ENCODE data around the gene AQR.

Gene AQR

DNA sequence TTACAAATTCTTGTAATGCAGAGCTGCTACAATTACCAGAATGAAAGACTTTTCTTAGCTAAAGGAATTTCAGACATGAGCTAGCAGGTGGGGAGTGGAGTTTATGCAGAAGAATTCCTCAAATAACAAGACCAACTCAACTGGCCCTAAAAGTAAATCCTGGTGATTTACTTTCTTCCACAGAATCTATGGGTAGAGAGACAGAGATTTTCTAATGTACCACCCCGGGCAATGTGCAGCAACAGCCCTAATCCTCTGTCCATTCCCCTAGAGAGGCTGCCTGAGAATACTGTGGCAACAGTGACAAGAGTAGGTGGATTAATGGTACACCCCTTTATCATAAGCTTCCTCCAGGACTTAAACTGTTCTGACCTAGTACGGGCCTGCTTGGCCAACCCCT, 55.2 kb downstream of the AQR start:
- no peak for TF ChIP-seq EZH2 (IDR thresholded peaks at IDR 0.05; ENCODE audit: borderline replicate concordance, low read depth, low read length, severe bottlenecking)
- TF ChIP-seq, protein P1, sequence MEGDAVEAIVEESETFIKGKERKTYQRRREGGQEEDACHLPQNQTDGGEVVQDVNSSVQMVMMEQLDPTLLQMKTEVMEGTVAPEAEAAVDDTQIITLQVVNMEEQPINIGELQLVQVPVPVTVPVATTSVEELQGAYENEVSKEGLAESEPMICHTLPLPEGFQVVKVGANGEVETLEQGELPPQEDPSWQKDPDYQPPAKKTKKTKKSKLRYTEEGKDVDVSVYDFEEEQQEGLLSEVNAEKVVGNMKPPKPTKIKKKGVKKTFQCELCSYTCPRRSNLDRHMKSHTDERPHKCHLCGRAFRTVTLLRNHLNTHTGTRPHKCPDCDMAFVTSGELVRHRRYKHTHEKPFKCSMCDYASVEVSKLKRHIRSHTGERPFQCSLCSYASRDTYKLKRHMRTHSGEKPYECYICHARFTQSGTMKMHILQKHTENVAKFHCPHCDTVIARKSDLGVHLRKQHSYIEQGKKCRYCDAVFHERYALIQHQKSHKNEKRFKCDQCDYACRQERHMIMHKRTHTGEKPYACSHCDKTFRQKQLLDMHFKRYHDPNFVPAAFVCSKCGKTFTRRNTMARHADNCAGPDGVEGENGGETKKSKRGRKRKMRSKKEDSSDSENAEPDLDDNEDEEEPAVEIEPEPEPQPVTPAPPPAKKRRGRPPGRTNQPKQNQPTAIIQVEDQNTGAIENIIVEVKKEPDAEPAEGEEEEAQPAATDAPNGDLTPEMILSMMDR (IDR thresholded peaks at IDR 0.05; ENCODE audit: borderline replicate concordance, extremely low read depth, low read length, poor library complexity, severe bottlenecking) = no peak
- no peak for ATAC-seq (ENCODE audit: insufficient read depth, low read depth)
- peaks cover 81% of the 10 kb centered on the region for H3K36me3 ChIP-seq (ENCODE audit: insufficient read depth, low read length)

GRCh38 chr15:34905047-34905446, 64.5 kb downstream of the AQR start:
- H3K9ac ChIP-seq (ENCODE audit: low read depth, low read length) = no peak overlapping the region

More for the DNA sequence above, 55.2 kb downstream of the AQR start:
- no peak for DNase-seq
- no peaks in the 10 kb centered on the region for H4K20me1 ChIP-seq (ENCODE audit: insufficient read depth, low read length)
- no peaks in the 10 kb centered on the region for H3K4me1 ChIP-seq (ENCODE audit: insufficient read depth, low read length)
- no peaks in the 10 kb centered on the region for H3K9me3 ChIP-seq (ENCODE audit: insufficient read depth, low read length, severe bottlenecking)
- no peak overlapping the region for H3K27ac ChIP-seq (ENCODE audit: low read length)
- no peak overlapping the region for H3K9ac ChIP-seq (ENCODE audit: low read depth, low read length)
- H3K79me2 ChIP-seq (ENCODE audit: insufficient read depth, low read length) = no peaks in the 10 kb centered on the region
- H3K4me2 ChIP-seq (ENCODE audit: insufficient read depth, low read length) = no peak overlapping the region
- H3K27me3 ChIP-seq (ENCODE audit: insufficient read depth, low read length, poor library complexity) = no peaks in the 10 kb centered on the region
- H3K4me3 ChIP-seq (ENCODE audit: low read depth in 1 of 2, low read length in 2 of 2) = no peak overlapping the region
- H2AFZ ChIP-seq (ENCODE audit: low read depth, low read length) = no peak overlapping the region

GRCh38 chr15:34904527-34904926, 65.0 kb downstream of the AQR start:
- no peaks in the 10 kb centered on the region for H3K9me3 ChIP-seq (ENCODE audit: insufficient read depth, low read length, severe bottlenecking)
- no peaks in the 10 kb centered on the region for H4K20me1 ChIP-seq (ENCODE audit: insufficient read depth, low read length)
- no peaks in the 10 kb centered on the region for H3K27me3 ChIP-seq (ENCODE audit: insufficient read depth, low read length, poor library complexity)
- H3K4me3 ChIP-seq (ENCODE audit: low read depth in 1 of 2, low read length in 2 of 2) = no peak overlapping the region
- H3K9ac ChIP-seq (ENCODE audit: low read depth, low read length) = no peak overlapping the region
- DNase-seq (no peak), ATAC-seq (ENCODE audit: insufficient read depth, low read depth) (no peak)
- H3K36me3 ChIP-seq (ENCODE audit: insufficient read depth, low read length) = peaks cover 71% of the 10 kb centered on the region
- TF ChIP-seq EZH2 (IDR thresholded peaks at IDR 0.05; ENCODE audit: borderline replicate concordance, low read depth, low read length, severe bottlenecking) = no peak
- TF ChIP-seq, protein P1 (IDR thresholded peaks at IDR 0.05; ENCODE audit: borderline replicate concordance, extremely low read depth, low read length, poor library complexity, severe bottlenecking) = no peak
- no peak overlapping the region for H3K27ac ChIP-seq (ENCODE audit: low read length)
- H3K79me2 ChIP-seq (ENCODE audit: insufficient read depth, low read length) = no peaks in the 10 kb centered on the region
- H3K4me2 ChIP-seq (ENCODE audit: insufficient read depth, low read length) = no peak overlapping the region
- no peak overlapping the region for H2AFZ ChIP-seq (ENCODE audit: low read depth, low read length)
- no peaks in the 10 kb centered on the region for H3K4me1 ChIP-seq (ENCODE audit: insufficient read depth, low read length)

More at GRCh38 chr15:34905047-34905446, 64.5 kb downstream of the AQR start:
- H4K20me1 ChIP-seq (ENCODE audit: insufficient read depth, low read length) = no peaks in the 10 kb centered on the region
- H3K4me2 ChIP-seq (ENCODE audit: insufficient read depth, low read length) = no peak overlapping the region
- H2AFZ ChIP-seq (ENCODE audit: low read depth, low read length) = no peak overlapping the region
- no peaks in the 10 kb centered on the region for H3K79me2 ChIP-seq (ENCODE audit: insufficient read depth, low read length)
- ATAC-seq (ENCODE audit: insufficient read depth, low read depth) (no peak), DNase-seq (no peak)
- no peak overlapping the region for H3K4me3 ChIP-seq (ENCODE audit: low read depth in 1 of 2, low read length in 2 of 2)
- H3K4me1 ChIP-seq (ENCODE audit: insufficient read depth, low read length) = no peaks in the 10 kb centered on the region
- H3K9me3 ChIP-seq (ENCODE audit: insufficient read depth, low read length, severe bottlenecking) = no peaks in the 10 kb centered on the region
- no peak overlapping the region for H3K27ac ChIP-seq (ENCODE audit: low read length)
- peaks cover 73% of the 10 kb centered on the region for H3K36me3 ChIP-seq (ENCODE audit: insufficient read depth, low read length)
- TF ChIP-seq, protein P1 (IDR thresholded peaks at IDR 0.05; ENCODE audit: borderline replicate concordance, extremely low read depth, low read length, poor library complexity, severe bottlenecking) = no peak
- TF ChIP-seq EZH2 (IDR thresholded peaks at IDR 0.05; ENCODE audit: borderline replicate concordance, low read depth, low read length, severe bottlenecking) = no peak
- no peaks in the 10 kb centered on the region for H3K27me3 ChIP-seq (ENCODE audit: insufficient read depth, low read length, poor library complexity)

- H3K36me3 ChIP-seq (ENCODE audit: insufficient read depth, low read length) = peaks cover 48% of the 10 kb centered on the region
- H3K27me3 ChIP-seq (ENCODE audit: insufficient read depth, low read length, poor library complexity) = no peaks in the 10 kb centered on the region
- H3K4me1 ChIP-seq (ENCODE audit: insufficient read depth, low read length) = no peaks in the 10 kb centered on the region
- no peak overlapping the region for H3K4me3 ChIP-seq (ENCODE audit: low read depth in 1 of 2, low read length in 2 of 2)
- H3K27ac ChIP-seq (ENCODE audit: low read length) = no peak overlapping the region
- no peaks in the 10 kb centered on the region for H3K79me2 ChIP-seq (ENCODE audit: insufficient read depth, low read length)
- H3K4me2 ChIP-seq (ENCODE audit: insufficient read depth, low read length) = no peak overlapping the region
- no peaks in the 10 kb centered on the region for H4K20me1 ChIP-seq (ENCODE audit: insufficient read depth, low read length)
- DNase-seq (no peak), ATAC-seq (ENCODE audit: insufficient read depth, low read depth) (no peak)
- TF ChIP-seq EZH2 (IDR thresholded peaks at IDR 0.05; ENCODE audit: borderline replicate concordance, low read depth, low read length, severe bottlenecking) = no peak
- TF ChIP-seq, protein P1 (IDR thresholded peaks at IDR 0.05; ENCODE audit: borderline replicate concordance, extremely low read depth, low read length, poor library complexity, severe bottlenecking) = no peak
- no peaks in the 10 kb centered on the region for H3K9me3 ChIP-seq (ENCODE audit: insufficient read depth, low read length, severe bottlenecking)
- H3K9ac ChIP-seq (ENCODE audit: low read depth, low read length) = no peak overlapping the region
- no peak overlapping the region for H2AFZ ChIP-seq (ENCODE audit: low read depth, low read length)
Observed at GRCh38 chr15:34900748-34901147, 68.8 kb downstream of the AQR start.

All from DND-41 (cell line).